Cardiac septum (tissue), 1 donor: ENCODE results near the gene P3H1. TPM values are rescaled to one million over a fixed set of nuclear protein-coding genes. Genes with fewer than 3 reads are reported as not detected.
"Not testable (repeated sequence)": the region's sequence is repeated elsewhere in the genome, so short reads cannot be mapped to it uniquely, and the experiment has no call there.

Experiments used
- DNase-seq: peaks from one replicate; pipeline ENCODE4 v3.0.0-alpha.2; 2020; ENCODE audit warnings: low spot score
- intact Hi-C: fragments of 100-400 bp; cut with DNase I; formaldehyde crosslinking; loops from one replicate; pipeline ENCODE4 v1.14.0; 2022
- long read RNA-seq: library from polyadenylated mRNA; unstranded; transcript quantifications from one replicate; pipeline ENCODE4 v2.0.0, GENCODE V29; 2021
- total RNA-seq: library from RNA; stranded (reverse); fragmentation: NEBNext Ultra II Directional; extraction: Animal tissue kit (Norgen Biotek cat#: 25700); gene quantifications from one replicate; pipeline ENCODE4 v1.2.1, GENCODE V29; 2021
- donor health status: DM: no; HTN: no; CAD: no.

P3H1 gene
- total RNA-seq: 12.2 TPM
- long read RNA-seq, transcript P3H1-202 (15 exons, 2,585 nt): major isoform, 8 of 25 reads
- long read RNA-seq, partial matches to known transcripts: 2 of 25 reads
- long read RNA-seq, other reads (novel, unspliced or antisense): 10 of 25 reads

- intact Hi-C loops: loop anchor here (2.0 to 5.0 kb wide), 3 partner anchors 50 to 85 kb away; partner anchors contain the start of genes ERMAP, SVBP, YBX1 and ZNF691
- peak; percentile 100 for DNase-seq
These were observed at the start of gene P3H1, which contains the start of gene C1orf50 for GRCh38 chr1:42766741-42767509. Gene P3H1 (minus strand): TSS chr1:42767028. CDS start chr1:42766971, 57 bp downstream. Gene C1orf50 (plus strand): TSS chr1:42767249. CDS start chr1:42767312, 63 bp downstream.

GRCh38 chr1:42815941-42816584, 49.2 kb upstream of the P3H1 start:
- intact Hi-C loops: loop anchor here (2.0 kb wide), 2 partner anchors 31 to 49 kb away; partner anchors contain the start of genes C1orf50, P3H1 and ZNF691
- DNase-seq: no peak

DNA sequence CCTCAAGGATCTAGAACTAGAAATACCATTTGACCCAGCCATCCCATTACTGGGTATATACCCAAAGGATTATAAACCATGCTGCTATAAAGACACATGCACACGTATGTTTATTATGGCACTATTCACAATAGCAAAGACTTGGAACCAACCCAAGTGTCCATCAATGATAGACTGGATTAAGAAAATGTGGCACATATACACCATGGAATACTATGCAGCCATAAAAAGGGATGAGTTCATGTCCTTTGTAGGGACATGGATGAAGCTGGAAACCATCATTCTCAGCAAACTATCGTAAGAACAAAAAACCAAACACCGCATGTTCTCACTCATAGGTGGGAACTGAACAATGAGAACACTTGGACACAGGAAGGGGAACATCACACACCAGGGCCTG, 48.0 kb upstream of the P3H1 start:
- DNase-seq, intact Hi-C loops: not testable (repeated sequence)

DNA sequence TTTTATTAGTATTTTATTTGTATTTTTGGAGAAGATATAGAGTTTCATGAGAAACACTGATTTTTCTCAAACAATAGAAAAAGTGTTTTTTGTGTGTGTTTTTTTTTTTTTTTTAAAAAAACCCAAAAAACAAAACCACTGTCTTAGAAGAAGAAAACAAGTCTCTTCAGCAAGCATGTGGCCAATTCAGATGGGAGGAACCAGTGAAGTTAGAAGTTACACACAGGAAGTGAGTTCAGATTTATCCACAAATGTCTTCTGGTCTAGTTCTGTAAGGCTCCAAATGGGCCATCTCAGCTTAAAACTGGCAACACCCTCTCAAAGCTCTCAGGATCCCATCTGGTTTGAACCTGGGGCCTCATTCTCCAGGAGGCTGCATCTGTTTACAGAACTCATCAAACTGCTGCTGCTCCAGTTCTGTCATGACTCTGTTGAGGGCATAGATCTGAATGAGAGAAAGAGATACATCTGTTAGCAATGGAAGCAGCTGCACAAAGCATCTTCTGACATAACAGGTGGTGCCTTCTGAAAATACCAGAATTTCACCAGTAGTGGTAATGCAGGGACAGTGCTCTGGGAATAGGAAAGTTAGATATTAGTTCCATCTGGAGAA, 40.3 kb upstream of the P3H1 start:
- intact Hi-C loops: no loop called here
- DNase-seq: no peak

DNA sequence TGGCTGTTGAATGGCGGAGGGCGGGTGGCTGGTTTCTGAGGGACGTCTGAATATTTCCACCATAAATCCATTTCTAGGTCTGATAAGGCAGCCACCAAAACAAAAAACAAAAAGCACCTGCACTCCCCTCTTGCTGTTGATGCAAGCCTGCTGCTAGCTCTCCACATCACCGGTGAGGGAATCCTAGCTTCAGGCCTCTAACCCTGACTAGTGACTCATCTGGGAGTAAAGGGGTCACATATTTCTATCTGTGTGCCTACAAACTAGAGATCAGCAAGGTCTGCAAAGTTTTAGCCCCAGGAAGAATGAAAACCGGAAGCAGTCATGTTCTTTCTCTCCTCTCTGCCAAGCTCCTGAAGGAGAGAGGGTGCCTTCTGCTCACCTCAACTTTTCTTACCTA, 39.8 kb upstream of the P3H1 start:
- no peak for DNase-seq
- intact Hi-C loops: no loop called here

DNA sequence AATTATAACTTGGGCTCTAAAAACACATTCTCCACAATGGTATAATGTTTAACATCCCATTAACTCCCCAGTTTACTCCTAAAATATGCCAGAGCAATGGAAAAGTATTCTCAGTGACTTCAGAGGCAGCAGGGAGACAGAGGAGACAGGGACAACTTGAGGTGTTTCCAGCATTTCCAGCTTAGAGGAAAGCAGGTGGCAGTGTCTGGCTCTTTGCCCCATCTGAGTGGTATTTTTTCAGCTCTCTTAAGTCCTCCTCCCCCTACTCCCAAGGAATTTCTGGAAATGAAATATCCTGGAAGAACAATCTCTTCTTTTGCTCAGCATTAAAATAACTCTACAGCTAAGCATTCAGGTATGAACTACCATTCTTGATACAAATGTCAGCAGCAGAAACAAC, 39.3 kb upstream of the P3H1 start:
- no peak for DNase-seq
- intact Hi-C loops: no loop called here

GRCh38 chr1:42801832-42802473, 35.1 kb upstream of the P3H1 start:
- intact Hi-C loops: no loop called here
- no peak for DNase-seq

DNA sequence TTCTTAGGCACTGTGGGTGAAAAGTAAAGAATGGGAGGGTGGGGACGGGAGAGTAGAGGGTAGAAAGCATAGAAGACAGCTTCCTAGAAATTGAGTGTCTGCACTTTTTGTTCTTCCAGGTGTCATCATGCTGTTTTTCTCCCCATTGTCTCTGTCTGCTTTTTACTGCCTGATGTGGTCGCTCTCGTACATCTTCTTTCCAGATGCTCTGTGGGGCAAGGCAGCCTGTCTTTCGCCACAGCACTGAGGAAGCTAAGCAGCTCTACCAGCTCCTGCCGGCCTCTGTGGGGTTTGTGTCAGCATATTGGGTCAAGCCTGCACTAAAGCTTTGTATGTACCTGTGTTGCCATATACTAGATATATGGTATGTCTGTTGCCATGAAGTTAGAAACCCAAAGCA, 31.2 kb upstream of the P3H1 start:
- intact Hi-C loops: no loop called here
- DNase-seq: no peak

DNA sequence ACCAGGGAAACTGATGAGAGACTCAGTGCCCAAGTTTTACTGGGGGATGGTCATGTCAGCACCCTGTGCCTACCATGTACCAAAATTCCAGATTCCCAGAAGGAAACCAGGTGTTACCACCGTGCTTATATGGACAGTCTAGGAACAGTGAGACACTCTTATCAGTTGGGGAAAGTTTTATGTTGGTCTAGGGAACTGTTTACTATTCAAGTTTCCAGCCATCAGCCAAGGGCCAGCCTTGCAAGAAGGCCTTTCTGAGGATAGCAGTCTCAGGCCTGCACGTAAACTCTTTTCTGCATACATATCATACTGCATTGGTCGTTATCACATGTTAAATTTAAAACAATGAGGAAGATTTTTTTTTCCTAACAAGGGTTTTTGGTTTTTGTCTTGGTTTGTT, 30.6 kb upstream of the P3H1 start:
- intact Hi-C loops: no loop called here
- DNase-seq: no peak

DNA sequence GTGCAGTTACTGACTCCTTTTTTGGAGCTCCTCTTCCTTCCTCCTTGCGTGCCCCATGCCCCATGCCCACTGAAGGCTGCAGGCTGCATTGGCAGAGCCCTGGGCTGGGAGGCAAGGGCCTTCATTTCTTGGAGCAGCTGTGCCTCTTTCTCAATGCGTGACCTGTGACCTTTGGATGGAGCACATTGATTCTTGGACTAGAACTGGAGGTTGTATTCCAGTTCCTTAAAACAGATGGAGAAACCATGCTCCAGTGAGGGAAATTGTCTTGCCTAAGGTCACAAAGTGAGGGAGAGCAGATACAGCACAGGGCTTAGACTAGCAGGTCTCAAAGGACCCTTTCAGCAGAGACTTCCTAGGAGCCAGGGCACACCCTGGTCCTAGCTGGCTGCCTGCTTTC, 27.0 kb upstream of the P3H1 start:
- no peak for DNase-seq
- intact Hi-C loops: no loop called here

GRCh38 chr1:42788021-42788420, 21.2 kb upstream of the P3H1 start:
- intact Hi-C loops: no loop called here
- DNase-seq: no peak

DNA sequence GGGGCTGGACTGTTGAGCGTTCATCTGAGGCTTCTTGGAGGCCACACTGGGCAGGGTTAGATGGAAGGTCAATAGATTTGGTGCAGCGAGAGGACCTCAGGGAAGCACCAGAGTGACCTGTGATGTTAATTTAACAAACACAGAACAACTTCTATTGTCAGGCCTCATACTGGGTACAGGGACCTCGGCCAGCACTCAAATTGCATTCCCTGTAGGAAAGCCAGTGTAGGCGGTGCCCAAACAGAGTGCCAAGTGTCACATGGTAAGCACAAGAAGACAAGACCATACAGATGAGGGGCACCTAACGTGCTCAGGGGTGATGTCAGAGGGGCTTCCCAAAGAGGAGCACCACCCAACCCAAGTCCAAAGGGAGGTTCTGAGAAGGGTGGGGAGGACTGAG, 19.3 kb upstream of the P3H1 start:
- DNase-seq: no peak

GRCh38 chr1:42784946-42785693, 18.3 kb upstream of the P3H1 start, which contains the start of gene TMEM269:
Gene TMEM269 (plus strand): TSS chr1:42784991. CDS start chr1:42789894, 4,903 bp downstream.
- intact Hi-C loops: no loop called here
- no peak for DNase-seq

More for the DNA sequence above, 19.3 kb upstream of the P3H1 start:
- intact Hi-C loops: no loop called here

- intact Hi-C loops: no loop called here
- DNase-seq: no peak
These were observed 17.7 kb upstream of the P3H1 start for GRCh38 chr1:42784547-42784945.

DNA sequence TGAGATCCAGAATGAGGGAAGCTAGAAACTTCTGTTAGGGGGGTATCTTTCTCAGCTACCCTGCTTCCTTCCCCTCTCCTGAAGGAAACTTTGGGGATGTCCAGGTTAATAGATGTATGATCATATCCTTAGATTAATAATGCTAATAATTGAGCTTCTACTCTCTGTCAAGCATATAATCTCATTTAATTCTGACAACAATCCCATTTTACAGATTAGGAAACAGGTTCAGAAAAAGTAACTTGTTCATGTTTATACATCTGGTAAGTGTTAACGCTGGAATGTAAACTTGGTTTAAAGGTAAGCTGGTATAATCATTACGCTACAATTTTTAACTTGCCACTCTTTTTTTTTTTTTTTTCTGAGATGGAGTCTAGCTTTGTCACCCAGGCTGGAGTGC, 16.3 kb upstream of the P3H1 start:
- intact Hi-C loops: no loop called here
- DNase-seq: no peak

- intact Hi-C loops: no loop called here
- DNase-seq: no peak
These were observed 13.3 kb upstream of the P3H1 start for GRCh38 chr1:42780176-42780575.

DNA sequence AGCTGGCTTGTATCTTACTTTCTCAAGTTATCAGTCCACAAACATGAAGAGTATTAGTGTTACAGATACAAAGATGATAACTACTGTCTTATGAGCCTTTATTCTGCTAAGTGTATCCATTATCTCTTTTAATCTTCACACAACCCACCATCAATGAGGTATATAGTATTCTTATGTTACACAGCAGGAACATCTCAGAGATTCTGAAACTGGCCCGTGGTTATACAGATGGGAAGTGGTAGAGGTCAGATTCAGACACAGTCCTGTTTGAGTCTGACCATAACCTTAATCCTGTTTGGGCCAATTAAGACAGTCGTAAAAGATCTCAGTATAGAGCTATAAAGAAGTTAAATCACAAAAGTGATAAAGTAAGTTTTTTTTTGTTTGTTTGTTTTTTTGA, 12.9 kb upstream of the P3H1 start:
- DNase-seq: no peak
- intact Hi-C loops: loop anchor here (2.0 kb wide), 1 partner anchor 295 kb away; no protein-coding TSS in a partner anchor

DNA sequence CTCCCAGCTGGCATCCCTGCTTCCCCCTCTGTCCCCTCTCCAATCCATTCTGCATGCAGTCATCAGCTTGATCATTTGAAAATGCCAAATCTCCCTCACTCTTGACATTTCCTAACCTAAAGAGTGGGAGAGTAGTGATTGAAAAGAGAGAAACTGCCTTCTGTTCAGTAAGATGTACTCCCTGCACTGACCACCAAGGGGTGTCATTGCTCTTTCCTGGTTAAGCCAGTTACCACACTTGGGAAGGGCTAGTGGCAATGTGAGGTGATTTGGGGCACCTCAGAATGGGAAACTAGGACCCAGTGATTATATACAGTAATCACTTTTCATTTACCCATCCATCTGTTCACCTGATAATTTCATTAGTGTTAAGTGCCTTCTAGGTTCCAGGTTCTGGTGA, 11.0 kb upstream of the P3H1 start:
- DNase-seq: no peak
- intact Hi-C loops: loop anchor here (2.0 kb wide), 1 partner anchor 297 kb away; no protein-coding TSS in a partner anchor

GRCh38 chr1:42776502-42776901, 9.7 kb upstream of the P3H1 start:
- intact Hi-C loops: no loop called here

More at GRCh38 chr1:42776502-42776901, 9.7 kb upstream of the P3H1 start:
- DNase-seq: no peak
